A673 (cell line): Measurements from ENCODE around the gene KLHL1.

Experiments
- CTCF ChIP-seq: fragments of 300-800, 200-600 bp; sonication (generic); conservative IDR thresholded peaks from 2 replicates; pipeline ENCODE4 v1.5.1; 2017; ENCODE audit warnings: low read depth, mild to moderate bottlenecking, antibody characterized with exemption, low read length, moderate library complexity, mixed read lengths
- EZH2 ChIP-seq: fragments of 200-600 bp; sonication (generic); IDR thresholded peaks from 2 replicates; pipeline ENCODE4 v1.6.1; 2017; ENCODE audit warnings: borderline replicate concordance, low read depth, mild to moderate bottlenecking, mixed read lengths, antibody characterized with exemption, low read length; ENCODE audit not compliant: poor library complexity, severe bottlenecking

GRCh38 chr13:69946511-69946910 is 161.7 kb downstream of the KLHL1 start:
- TF ChIP-seq EZH2 (no peak), CTCF (no peak)
